HG03196 (cell line): ENCODE data around the gene CHURC1.

ENCODE experiments used
- ATAC-seq: cut with Tn5 transposase; IDR thresholded peaks from one replicate; pipeline ENCODE4 v1.9.1; 2021; ENCODE audit not compliant: unreplicated experiment

Gene CHURC1

GRCh38 chr14:64983439-64984310 lies 69.4 kb downstream of the CHURC1 start:
- ATAC-seq: no peak
